Measurements from ENCODE around the gene CLIC5.
"Not testable (repeated sequence)": the region's sequence is repeated elsewhere in the genome, so short reads cannot be mapped to it uniquely, and the experiment has no call there.

Gene CLIC5

DNA sequence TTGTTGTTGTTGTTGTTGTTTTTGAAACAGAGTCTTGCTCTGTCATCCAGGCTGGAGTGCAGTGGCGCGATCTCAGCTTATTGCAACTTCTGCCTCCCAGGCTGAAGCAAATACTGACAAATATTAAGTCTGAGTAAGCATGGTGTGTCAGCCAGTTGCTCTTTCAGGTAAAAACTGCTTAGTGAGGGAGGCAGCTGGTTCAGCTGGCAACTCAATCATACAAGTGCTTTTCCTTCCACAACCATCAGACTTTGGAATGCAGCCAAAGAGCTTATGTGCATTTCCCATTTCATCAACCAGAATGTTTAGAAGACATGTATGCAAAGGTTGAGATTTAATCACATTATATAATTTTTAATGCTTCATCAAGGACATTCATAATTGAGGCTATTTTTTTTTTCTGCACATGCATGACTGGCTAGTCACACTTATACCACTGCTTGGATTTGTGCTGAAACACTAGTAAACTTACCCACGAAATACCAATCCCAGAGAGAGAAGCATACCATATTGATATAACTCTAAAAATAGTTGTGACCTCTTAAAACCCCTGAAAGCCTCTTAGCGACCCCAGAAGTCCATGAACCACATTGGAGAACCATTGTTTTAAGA, 56.0 kb downstream of the CLIC5 start:
- DNase-seq: peak; percentile 70

DNA sequence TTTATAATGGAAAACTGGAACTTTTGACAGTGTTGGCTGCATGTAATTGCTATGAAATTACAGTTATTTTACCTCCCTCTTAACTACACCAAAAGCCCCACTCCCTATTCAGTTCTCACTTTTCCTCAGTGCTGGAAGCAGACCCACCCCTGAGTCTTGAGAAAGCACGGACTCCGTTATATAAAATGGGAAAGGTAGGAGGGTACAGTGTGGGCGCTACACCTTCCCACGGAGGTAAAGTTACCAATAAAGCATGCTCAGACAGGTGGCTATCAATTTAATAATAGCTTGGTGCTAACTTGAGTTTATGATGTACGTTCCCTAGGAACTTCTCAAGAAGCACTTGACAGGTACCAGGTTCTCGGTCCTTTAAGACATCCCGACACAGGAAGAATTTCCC, 59.0 kb downstream of the CLIC5 start:
- DNase-seq: no peak

GRCh38 chr6:45956176-45956575, 59.5 kb downstream of the CLIC5 start:
- DNase-seq: no peak

DNA sequence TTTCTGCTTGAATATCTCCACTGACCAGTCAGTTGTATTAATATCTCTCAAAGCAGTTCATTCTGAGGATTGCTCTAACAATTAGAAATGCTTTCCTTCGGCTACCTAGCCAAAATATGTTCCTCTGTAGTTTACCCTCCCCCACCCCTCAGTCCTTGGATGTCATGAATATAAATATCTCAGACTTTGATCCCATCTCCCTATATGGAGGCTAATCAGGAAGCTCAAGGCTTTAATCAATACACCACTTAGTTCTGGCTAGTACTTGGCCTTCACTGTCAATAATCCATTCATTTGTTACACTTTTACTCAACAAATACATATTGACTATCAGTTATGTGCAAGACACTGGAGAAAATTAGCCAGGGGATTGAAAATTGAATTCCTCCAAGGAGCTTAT, 60.1 kb downstream of the CLIC5 start:
- no peak for DNase-seq

- no peak for DNase-seq
Observed at GRCh38 chr6:45952546-45952945, 63.1 kb downstream of the CLIC5 start.

DNA sequence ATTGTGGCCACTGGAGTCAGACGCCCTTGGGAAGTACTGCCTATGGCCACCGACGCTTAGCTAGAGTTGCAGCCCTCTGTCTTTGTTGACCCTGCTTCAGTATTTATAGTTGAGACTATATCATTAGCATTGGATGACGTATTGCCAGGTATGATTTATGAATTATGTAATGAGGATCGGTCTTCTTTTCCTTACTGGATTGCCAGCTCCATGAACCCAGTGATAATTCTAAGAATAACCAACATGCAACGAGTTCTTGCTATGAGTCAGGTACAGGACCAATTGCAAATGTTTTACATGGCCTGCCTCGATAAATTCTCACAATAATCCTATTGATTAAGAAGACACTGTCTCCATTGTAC, 63.5 kb downstream of the CLIC5 start:
- DNase-seq: no peak

DNA sequence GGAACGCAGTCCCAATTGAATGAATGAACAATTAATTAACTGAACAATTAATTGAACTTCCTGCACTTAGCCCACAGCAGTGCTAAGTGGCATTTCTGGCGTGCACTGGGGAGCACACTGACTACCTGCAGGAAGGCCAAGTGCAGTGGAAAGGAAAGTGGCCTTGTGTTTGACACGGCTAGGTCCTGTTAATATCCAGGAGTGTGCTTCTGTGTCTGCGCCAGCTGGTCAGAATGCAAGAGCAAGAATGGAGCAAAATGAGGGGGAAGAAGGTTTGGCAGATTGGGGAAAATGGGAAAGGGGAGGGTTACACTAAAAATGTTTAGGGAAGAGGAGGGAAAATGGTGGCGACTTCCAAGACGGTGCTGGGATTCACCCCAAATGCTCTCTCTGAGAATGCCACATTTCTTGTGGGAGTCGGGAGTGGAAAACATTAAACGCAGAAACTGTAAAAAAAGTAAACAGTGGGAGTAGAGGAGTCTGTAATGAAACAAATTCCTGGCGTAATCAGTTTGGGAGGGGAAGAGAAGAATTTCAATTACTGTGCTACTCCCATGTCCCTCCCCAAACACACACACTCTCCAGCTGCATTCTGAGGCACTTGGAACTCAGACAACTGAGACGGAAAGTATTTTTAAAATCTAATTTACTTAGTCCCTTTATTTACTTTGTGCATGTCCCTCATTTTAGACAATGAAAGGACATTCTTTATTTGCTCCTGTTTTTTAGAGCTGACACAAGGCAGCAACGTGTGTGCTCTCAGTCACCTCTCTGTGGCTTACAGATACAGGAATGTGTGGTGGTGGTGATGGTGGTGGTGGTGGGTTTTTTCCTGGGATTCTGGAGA, 64.1 kb downstream of the CLIC5 start:
- no peak for DNase-seq

DNA sequence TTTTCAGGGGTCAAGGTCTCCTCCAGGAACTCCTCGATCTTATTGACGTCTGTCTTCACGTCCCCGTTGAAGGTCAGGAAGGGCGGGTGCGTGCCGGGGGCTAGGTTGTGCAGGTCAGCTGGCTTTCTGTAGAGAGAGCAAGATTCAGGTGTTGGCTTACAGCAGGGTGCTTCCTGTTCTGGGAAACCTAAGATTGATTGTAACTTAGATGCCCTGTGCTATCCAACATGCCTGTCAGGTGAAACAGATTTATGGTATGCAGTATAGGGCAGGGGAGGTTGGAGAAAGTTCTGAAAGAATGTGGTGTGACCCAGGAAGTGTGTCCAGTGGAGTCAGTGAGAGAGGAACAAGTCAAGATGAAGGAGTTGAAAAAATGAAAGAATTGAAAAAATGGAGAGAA, 66.4 kb downstream of the CLIC5 start:
- peak; percentile 36 for DNase-seq

- no peak for DNase-seq
Observed at GRCh38 chr6:45947807-45948206, 67.9 kb downstream of the CLIC5 start.

DNA sequence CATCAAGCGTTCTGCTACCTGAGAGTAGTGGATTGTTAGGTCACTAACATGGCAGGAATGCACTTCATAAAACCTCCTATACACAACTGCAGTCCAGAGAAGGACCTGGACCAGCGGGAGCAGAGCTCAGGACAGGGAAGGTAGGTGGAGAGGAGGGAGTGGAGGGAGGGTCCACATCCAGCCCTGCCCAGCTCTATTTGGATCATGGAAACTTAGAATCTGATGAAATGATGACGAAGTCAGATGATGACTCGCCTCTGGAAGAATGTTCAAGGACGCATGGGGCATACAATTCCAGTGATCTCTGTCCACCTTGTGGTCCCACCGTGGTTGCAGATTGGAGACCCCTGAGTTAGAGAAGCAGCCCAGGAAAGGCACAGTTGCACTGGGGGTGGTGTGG, 68.8 kb downstream of the CLIC5 start:
- peak; percentile 72 for DNase-seq

GRCh38 chr6:45946352-45946751, 69.3 kb downstream of the CLIC5 start:
- peak; percentile 90 for DNase-seq

DNA sequence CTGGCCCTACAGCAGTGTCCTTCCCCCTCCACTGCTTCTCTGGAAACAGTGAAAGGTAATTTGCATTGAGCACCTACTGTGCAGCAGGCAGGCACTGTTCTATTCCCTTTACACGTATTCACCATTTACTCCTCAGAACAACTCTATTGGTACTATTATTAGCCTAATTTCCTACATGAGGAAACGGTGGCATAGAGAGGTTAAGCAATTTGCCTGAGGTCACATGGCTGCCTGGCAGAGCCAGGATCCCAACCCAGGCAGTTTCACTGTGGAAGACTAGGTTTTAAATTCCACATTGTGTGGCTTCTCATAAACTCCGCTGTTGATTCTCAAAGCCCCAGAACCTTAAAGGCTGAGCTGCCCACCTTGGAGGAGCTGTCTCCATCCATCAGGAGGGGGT, 72.7 kb downstream of the CLIC5 start:
- no peak for DNase-seq

DNA sequence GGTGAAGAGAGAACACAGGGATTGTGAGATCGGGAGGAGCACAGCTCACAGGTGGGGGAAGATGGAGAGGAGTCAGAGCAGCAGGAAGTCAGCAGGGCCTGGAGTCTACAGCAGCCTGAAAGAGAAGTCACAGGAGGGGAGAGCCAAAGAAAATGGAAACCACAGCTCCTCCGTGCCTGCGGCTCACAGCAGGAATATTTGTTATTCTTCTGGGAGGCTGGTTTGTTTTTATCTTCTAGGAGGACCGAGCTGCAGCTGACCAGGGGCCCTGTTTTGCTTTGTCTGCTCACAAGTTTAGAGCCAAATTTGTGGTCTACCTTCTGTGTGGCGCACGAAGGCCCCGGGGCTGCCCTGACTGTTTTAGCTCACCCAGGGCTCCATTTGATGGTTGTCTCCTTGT, 81.8 kb downstream of the CLIC5 start:
- DNase-seq: peak; percentile 11

- DNase-seq: no peak
Observed at GRCh38 chr6:45931232-45931631, 84.4 kb downstream of the CLIC5 start.

DNA sequence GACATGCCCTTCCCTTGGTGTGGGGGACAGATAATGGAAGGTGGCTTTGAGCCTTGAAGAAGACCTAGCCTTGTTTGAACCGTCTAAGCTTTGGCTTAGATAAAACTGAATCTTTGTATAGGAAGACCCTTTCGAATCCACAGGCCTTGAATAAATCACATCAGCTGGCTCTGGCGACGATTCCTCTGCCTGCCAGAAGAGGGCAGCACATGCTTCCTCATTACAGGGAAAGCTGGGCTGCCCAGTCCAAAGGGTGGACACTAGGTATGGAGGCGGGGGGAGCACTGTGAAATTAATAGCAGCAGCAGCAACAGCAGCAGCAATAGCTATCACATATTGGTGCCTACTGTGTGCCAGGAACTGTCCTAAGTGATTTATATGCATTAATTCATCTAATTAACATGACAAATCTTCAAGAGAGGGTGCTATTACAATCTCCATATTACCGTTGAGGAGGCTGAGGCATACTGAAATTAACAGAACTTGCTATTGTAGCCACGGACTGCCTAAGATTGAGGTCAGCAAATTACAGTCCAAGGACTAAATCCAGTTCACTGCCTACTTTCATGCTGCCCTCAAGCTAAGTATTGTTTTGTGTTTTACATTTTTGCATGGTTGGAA, 85.1 kb downstream of the CLIC5 start:
- DNase-seq: peak; percentile 57

GRCh38 chr6:45929421-45930361, 86.0 kb downstream of the CLIC5 start:
- DNase-seq: peak; percentile 32

DNA sequence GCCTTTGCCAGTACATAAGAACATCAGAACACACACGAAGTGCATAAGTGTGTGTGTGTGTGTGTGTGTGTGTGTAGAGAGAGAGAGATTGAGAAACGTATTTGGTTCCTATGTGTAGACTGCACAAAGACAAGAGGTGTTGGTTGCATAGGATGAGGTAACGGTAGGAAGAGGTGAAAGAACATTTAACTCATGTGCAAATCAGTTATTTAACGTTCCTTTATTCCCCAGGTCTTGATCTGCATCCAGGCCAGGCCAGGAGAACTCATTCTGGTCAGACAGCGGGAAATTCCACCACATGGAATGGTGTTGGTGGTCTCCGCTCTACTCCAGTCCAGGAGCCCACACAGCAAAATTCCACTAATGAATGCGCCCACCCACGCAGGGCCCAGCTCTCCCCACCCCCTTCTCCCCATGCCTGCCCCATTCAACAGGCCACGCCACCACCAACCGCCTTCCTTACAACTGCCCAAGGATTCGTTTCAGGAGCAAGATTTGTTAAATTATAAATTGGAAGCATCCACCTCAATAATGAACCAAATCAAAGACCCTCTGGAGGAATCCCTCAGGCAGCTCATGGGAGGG, 86.8 kb downstream of the CLIC5 start:
- DNase-seq: no peak

GRCh38 chr6:45927421-45928320, 88.0 kb downstream of the CLIC5 start:
- no peak for DNase-seq

- not testable (repeated sequence) for DNase-seq
Observed at GRCh38 chr6:45926423-45926822, 89.2 kb downstream of the CLIC5 start.

DNA sequence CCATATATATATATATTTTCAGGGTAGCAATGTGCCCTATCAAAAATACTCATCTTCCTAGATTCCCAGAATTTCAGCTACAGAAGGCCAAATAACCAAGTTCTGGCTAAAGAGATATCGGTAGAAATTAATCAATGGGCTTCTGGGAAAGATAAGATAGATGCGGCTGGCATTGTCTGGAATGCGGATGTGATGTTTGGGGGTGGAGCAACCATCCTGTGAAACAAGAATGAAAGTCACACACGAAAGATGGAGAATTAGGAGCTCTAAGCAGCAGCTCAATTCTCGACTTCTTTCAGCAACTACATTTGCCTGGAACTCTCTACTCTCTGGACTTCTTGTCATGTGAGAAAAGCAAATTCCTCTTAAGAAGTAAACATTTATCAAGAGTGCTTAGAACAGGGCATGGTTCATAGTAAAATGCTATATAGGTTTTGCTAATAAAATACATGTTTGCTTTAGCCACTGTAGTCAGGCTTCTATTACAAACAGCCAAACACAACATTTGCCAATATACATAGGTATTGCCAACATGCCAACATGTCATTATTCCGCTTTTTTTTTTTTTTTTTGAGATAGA, 90.8 kb downstream of the CLIC5 start:
- DNase-seq: no peak

GRCh38 chr6:45923831-45924391, 91.7 kb downstream of the CLIC5 start:
- peak; percentile 70 for DNase-seq

Measured in fibroblast of skin of right biceps (primary cell).